ENCODE results near the gene TSPAN2.

DNA sequence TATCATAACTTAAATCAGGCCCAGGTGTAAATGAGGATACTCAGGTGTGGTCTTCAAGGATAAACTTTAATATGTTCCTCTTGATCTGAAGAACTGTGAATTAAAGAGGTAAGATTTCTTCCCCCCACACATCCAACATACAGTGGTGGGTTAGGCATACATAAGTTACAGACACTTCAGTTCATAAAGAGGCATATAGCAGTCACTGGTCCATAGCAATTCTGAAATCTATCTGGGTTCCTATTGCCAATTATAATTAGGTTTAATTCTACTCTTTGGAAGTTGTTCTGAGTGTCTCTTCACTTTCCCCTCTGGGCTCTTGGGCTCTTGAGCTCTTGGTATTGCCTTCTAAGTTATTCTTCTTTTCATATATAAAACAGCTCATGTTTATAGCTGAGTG is 32.5 kb upstream of the TSPAN2 start:
- no peak for TF ChIP-seq EZH2phosphoT487 (IDR thresholded peaks at IDR 0.05; ENCODE audit: unreplicated experiment)
- TF ChIP-seq, protein P1, sequence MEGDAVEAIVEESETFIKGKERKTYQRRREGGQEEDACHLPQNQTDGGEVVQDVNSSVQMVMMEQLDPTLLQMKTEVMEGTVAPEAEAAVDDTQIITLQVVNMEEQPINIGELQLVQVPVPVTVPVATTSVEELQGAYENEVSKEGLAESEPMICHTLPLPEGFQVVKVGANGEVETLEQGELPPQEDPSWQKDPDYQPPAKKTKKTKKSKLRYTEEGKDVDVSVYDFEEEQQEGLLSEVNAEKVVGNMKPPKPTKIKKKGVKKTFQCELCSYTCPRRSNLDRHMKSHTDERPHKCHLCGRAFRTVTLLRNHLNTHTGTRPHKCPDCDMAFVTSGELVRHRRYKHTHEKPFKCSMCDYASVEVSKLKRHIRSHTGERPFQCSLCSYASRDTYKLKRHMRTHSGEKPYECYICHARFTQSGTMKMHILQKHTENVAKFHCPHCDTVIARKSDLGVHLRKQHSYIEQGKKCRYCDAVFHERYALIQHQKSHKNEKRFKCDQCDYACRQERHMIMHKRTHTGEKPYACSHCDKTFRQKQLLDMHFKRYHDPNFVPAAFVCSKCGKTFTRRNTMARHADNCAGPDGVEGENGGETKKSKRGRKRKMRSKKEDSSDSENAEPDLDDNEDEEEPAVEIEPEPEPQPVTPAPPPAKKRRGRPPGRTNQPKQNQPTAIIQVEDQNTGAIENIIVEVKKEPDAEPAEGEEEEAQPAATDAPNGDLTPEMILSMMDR (conservative IDR thresholded peaks at IDR 0.05; ENCODE audit: low read depth in 2 of 2): no peak
- no peak for TF ChIP-seq EZH2 (IDR thresholded peaks at IDR 0.05; ENCODE audit: low read depth, unreplicated experiment)
- TF ChIP-seq POLR2AphosphoS5 (IDR thresholded peaks at IDR 0.05; ENCODE audit: low read depth): no peak
- no peak for TF ChIP-seq STAT1 (IDR thresholded peaks at IDR 0.05; ENCODE audit: unreplicated experiment)
- TF ChIP-seq, protein P2, sequence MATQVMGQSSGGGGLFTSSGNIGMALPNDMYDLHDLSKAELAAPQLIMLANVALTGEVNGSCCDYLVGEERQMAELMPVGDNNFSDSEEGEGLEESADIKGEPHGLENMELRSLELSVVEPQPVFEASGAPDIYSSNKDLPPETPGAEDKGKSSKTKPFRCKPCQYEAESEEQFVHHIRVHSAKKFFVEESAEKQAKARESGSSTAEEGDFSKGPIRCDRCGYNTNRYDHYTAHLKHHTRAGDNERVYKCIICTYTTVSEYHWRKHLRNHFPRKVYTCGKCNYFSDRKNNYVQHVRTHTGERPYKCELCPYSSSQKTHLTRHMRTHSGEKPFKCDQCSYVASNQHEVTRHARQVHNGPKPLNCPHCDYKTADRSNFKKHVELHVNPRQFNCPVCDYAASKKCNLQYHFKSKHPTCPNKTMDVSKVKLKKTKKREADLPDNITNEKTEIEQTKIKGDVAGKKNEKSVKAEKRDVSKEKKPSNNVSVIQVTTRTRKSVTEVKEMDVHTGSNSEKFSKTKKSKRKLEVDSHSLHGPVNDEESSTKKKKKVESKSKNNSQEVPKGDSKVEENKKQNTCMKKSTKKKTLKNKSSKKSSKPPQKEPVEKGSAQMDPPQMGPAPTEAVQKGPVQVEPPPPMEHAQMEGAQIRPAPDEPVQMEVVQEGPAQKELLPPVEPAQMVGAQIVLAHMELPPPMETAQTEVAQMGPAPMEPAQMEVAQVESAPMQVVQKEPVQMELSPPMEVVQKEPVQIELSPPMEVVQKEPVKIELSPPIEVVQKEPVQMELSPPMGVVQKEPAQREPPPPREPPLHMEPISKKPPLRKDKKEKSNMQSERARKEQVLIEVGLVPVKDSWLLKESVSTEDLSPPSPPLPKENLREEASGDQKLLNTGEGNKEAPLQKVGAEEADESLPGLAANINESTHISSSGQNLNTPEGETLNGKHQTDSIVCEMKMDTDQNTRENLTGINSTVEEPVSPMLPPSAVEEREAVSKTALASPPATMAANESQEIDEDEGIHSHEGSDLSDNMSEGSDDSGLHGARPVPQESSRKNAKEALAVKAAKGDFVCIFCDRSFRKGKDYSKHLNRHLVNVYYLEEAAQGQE (IDR thresholded peaks at IDR 0.05; ENCODE audit: unreplicated experiment): no peak
- TF ChIP-seq ZNF462 (CRISPR knock-in tag; IDR thresholded peaks at IDR 0.05): no peak
- no peak for TF ChIP-seq CREB1 (CRISPR knock-in tag; IDR thresholded peaks at IDR 0.05; ENCODE audit: low read depth)
- no peak for TF ChIP-seq JUNB (IDR thresholded peaks at IDR 0.05; ENCODE audit: unreplicated experiment)
- no peak for TF ChIP-seq ZNF114 (CRISPR knock-in tag; IDR thresholded peaks at IDR 0.05)
- TF ChIP-seq ETS1 (IDR thresholded peaks at IDR 0.05): no peak
- no peak for TF ChIP-seq ZNF331 (CRISPR knock-in tag; IDR thresholded peaks at IDR 0.05; ENCODE audit: low read depth)

Data from GM23338 (cell line).